Adrenal gland (tissue), 5 donors: ENCODE data around the gene RNF5.
"Not testable (repeated sequence)": the region's sequence is repeated elsewhere in the genome, so short reads cannot be mapped to it uniquely, and the experiment has no call there.

ENCODE experiments used
- CTCF ChIP-seq, 6 experiments: fragments of 450-650 bp in 4 of 6; fragments of 200-600 bp in 2 of 6; sonication (generic) in 1 of 6; IDR thresholded peaks; 1 replicate in 5 of 6; 2 replicates in 1 of 6; pipeline versions ENCODE4 v1.5.1 to v1.8.0; 2016 to 2021; ENCODE audit warnings: antibody characterized with exemption in 6 of 6, mild to moderate bottlenecking in 2 of 6, moderate library complexity in 1 of 6
- POLR2A ChIP-seq, 2 donors: fragments of 450-650 bp; IDR thresholded peaks; one replicate each; pipeline ENCODE4 v1.6.1; 2017; ENCODE audit warnings: antibody characterized with exemption in 2 of 2, mild to moderate bottlenecking in 2 of 2, moderate library complexity in 1 of 2
- donor health status: DM: no; HTN: no; CAD: no.

GRCh38 chr6:32211432-32211831 is 33.2 kb downstream of the RNF5 start:
- TF ChIP-seq CTCF, POLR2A (IDR thresholded peaks at IDR 0.05): not testable (repeated sequence)
